Cardiac fibroblast (primary cell): ENCODE results near the gene DNAJB6.

Experiments used
- DNase-seq, 2 donors: peaks; one replicate each; pipeline versions ENCODE4 v3.0.0 to v3.0.0-alpha.2; 2010; ENCODE audit warnings: low read depth in 2 of 2
- H3K4me3 ChIP-seq, 2 donors: replicated peaks in 1 of 2; 1 replicate in 1 of 2; 2 replicates in 1 of 2; pipeline ENCODE4 v1.5.1; 2011; ENCODE audit warnings: low read depth in 2 of 2, low read length in 2 of 2, mild to moderate bottlenecking in 2 of 2, moderate library complexity in 1 of 2
- TF ChIP-seq, protein P1 (sequence below): IDR thresholded peaks from one replicate; pipeline ENCODE4 v1.5.1; 2011; ENCODE audit warnings: low read depth, mild to moderate bottlenecking, low read length, inconsistent platforms

DNAJB6 gene

DNA sequence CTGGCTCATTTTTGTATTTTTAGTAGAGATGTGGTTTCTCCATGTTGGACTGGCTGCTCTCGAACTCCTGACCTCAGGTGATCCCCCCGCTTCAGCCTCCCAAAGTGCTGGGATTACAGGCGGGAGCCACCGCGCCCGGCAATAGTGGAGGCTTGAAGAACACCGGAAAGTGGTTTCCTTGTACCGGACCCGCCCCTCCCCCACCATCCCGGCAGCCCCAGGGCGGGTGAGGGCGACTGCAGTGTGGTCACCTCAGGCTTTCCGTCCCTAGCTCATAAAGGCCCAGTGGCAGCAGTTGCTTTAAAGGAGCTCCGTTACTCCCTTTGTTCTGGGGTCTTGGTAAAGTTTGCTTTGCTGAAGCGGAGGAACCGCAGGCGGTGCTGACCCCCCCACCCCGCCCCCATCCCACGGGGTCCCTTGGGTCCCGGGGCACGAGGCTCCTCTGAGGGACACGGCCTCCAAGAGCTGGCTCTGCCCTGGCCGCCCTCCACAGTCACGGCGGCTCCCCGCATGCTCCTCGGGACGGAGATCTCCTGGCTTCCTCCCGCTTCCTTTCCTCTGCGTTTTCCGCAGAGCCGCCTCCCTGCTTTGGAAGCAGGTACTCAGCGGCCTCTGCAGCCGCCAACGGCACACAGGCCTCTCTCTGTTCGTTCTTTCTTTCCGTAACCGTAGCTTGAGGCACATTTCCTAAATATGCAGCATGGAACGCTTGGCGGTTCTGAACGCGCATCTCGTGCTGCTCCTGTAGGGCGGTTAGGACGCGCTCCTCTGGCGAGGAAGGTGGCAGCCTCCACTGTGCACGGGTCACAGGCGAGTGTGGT is 77.3 kb downstream of the DNAJB6 start:
- no peak for DNase-seq
- H3K4me3 ChIP-seq = no peak overlapping the region
- TF ChIP-seq, protein P1, sequence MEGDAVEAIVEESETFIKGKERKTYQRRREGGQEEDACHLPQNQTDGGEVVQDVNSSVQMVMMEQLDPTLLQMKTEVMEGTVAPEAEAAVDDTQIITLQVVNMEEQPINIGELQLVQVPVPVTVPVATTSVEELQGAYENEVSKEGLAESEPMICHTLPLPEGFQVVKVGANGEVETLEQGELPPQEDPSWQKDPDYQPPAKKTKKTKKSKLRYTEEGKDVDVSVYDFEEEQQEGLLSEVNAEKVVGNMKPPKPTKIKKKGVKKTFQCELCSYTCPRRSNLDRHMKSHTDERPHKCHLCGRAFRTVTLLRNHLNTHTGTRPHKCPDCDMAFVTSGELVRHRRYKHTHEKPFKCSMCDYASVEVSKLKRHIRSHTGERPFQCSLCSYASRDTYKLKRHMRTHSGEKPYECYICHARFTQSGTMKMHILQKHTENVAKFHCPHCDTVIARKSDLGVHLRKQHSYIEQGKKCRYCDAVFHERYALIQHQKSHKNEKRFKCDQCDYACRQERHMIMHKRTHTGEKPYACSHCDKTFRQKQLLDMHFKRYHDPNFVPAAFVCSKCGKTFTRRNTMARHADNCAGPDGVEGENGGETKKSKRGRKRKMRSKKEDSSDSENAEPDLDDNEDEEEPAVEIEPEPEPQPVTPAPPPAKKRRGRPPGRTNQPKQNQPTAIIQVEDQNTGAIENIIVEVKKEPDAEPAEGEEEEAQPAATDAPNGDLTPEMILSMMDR = no peak

DNA sequence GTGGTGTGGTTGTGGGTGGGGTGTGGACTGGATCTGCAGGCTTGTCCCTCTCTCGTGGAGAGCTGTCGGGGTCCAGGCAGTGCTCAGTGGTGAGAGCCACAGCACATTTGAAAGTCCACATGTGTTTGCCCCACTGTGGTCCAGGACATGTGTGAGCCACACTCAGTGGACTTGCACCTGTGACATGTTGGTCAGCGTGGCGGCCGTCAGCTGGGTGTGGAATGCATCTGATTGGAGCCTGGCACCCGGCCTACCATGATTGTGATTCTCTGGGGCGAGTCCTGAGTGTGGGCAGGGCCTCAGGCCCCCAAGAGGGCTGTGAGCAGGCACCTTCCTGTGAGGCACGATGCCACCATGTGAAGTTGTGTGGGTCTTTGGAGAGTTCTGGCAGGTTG is 77.9 kb downstream of the DNAJB6 start:
- no peak for DNase-seq
- TF ChIP-seq, protein P1 = no peak
- H3K4me3 ChIP-seq = no peak overlapping the region

DNA sequence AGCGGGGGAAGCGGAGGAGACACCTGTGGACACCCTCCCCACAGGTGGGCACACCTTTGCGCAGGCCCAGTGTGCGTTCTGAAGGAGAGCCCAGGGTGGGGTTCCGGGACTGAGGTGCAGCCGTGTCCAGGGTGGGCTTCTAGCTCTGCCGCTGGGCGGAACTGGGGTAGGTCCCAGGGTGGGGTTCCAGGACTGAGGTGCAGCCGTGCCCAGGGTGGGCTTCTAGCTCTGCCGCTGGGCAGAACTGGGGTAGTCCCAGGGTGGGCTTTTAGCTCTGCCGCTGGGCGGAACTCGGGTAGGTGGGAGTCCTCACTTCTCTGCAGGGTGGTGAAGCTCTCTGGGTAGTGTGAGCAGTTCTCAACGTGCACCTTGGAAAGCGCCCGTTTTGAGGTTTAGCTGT is 78.7 kb downstream of the DNAJB6 start:
- TF ChIP-seq, protein P1 = no peak
- no peak for DNase-seq
- H3K4me3 ChIP-seq = no peak overlapping the region

DNA sequence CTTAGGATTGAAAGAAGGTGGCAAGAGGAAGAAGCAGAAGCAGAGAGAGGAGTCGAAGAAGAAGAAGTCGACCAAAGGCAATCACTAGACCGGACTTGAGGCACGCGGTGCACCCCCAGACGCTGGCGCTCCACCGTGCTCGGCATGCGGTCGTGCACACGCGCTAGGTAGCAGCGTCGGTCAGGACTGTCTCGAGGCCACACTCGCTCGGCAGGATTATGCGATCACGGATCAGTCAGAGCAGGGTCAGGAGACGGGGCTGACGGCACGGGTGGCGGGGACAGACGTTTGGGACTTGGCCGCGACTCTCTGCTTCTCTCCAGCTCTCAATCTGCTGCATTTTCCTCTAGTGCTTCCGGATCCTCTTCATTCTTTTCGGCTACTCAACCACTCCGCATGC is 79.2 kb downstream of the DNAJB6 start:
- H3K4me3 ChIP-seq = no peak overlapping the region
- no peak for DNase-seq
- TF ChIP-seq, protein P1 = no peak

DNA sequence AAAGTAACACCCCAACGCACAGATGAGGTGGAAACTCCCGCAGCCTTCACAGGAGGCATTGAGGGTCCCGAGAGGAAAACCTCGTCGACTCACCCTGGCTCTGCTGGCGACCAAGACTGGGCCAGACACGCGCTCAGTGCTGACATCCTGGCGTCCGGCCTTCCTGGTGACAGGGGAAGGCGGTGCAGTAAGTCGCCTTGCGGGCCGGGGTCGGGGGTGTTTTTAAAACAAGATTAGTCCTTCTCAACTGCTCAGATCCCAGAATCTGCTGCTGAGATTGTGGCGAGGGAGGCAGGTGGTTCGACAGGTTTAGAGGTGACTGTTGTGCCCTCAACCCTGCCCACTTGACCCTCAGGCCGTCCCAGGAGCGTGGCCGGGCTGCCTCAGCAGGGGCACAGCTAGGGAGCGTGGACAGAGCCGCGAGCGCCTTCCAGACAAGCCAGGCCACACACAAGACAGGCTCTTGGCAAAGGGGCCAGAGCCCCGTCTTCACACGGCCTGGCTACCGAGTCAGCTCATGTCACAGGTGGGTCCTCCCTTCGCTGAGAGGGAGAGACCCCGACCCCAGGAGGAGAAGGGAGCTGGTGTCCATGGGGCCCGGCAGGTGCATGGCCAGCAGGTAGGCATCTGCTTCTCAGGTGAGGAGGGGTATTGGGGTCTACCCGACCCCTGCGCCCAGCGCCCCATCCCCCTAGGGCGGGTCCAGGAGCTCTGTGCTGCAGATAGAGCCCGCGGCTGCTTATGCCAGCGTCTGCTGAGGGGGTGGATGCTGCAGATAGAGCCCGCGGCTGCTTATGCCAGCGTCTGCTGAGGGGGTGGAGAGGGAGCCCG is 81.6 kb downstream of the DNAJB6 start:
- H3K4me3 ChIP-seq = no peak overlapping the region
- TF ChIP-seq, protein P1 = no peak
- no peak for DNase-seq

DNA sequence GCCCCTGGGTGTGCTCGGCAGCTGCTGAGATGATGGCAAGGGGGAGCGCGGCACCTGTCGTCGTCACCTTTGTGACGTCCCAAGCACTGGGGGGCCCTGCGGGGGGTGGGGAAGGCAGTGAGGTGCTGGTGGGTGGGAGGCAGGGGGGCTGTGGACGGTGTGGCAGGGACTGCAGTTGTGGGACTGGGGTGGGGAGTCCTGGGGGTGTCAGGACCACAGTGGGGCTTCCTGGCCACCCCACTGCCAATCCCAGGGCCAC is 82.2 kb downstream of the DNAJB6 start:
- no peak overlapping the region for H3K4me3 ChIP-seq
- no peak for DNase-seq
- TF ChIP-seq, protein P1 = no peak
